ENCODE results near the gene PAQR9.
"Not testable (repeated sequence)": the region's sequence is repeated elsewhere in the genome, so short reads cannot be mapped to it uniquely, and the experiment has no call there.

PAQR9 gene

GRCh38 chr3:142998439-142998838 is 35.0 kb upstream of the PAQR9 start:
- no peaks in the 10 kb centered on the region for H3K27me3 ChIP-seq (ENCODE audit: insufficient read depth, low read length)
- H3K4me3 ChIP-seq (ENCODE audit: low read length): no peak overlapping the region
- H3K9me3 ChIP-seq (ENCODE audit: insufficient read depth, low read depth, low read length): no peaks in the 10 kb centered on the region
- no peaks in the 10 kb centered on the region for H3K36me3 ChIP-seq (ENCODE audit: insufficient read depth, low read depth, low read length)
- no peak overlapping the region for H3K27ac ChIP-seq (ENCODE audit: low read length)
- H3K4me1 ChIP-seq (ENCODE audit: insufficient read depth, low read length): 0 out of 2 replicates have a peak, but pooled peaks cover 3% of the 10 kb centered on the region
- no peak overlapping the region for H3K9ac ChIP-seq (ENCODE audit: low read depth, low read length)

- H3K27me3 ChIP-seq (ENCODE audit: insufficient read depth, low read length): no peaks in the 10 kb centered on the region
- no peaks in the 10 kb centered on the region for H3K9me3 ChIP-seq (ENCODE audit: insufficient read depth, low read depth, low read length)
- H3K4me1 ChIP-seq (ENCODE audit: insufficient read depth, low read length): 0 out of 2 replicates have a peak, but pooled peaks cover 3% of the 10 kb centered on the region
- no peak overlapping the region for H3K9ac ChIP-seq (ENCODE audit: low read depth, low read length)
- H3K27ac ChIP-seq (ENCODE audit: low read length): no peak overlapping the region
- H3K4me3 ChIP-seq (ENCODE audit: low read length): no peak overlapping the region
- no peaks in the 10 kb centered on the region for H3K36me3 ChIP-seq (ENCODE audit: insufficient read depth, low read depth, low read length)
Observed at GRCh38 chr3:142997330-142997729, 33.9 kb upstream of the PAQR9 start.

- Histone ChIP-seq H3K4me1 (ENCODE audit: insufficient read depth, low read length) (no peaks in the 10 kb centered on the region), H3K36me3 (ENCODE audit: insufficient read depth, low read depth, low read length) (no peaks in the 10 kb centered on the region), H3K27ac (ENCODE audit: low read length) (no peak overlapping the region), H3K27me3 (ENCODE audit: insufficient read depth, low read length) (no peaks in the 10 kb centered on the region), H3K4me3 (ENCODE audit: low read length) (no peak overlapping the region), H3K9ac (ENCODE audit: low read depth, low read length) (no peak overlapping the region), H3K9me3 (ENCODE audit: insufficient read depth, low read depth, low read length) (no peaks in the 10 kb centered on the region)
Observed at GRCh38 chr3:142993958-142994442, 30.5 kb upstream of the PAQR9 start.

- no peak overlapping the region for H3K9ac ChIP-seq (ENCODE audit: low read depth, low read length)
- no peak overlapping the region for H3K27ac ChIP-seq (ENCODE audit: low read length)
Observed at GRCh38 chr3:142992323-142992722, 28.8 kb upstream of the PAQR9 start.

GRCh38 chr3:142990721-142991120 is 27.2 kb upstream of the PAQR9 start:
- no peaks in the 10 kb centered on the region for H3K9me3 ChIP-seq (ENCODE audit: insufficient read depth, low read depth, low read length)
- H3K4me3 ChIP-seq (ENCODE audit: low read length): no peak overlapping the region
- no peaks in the 10 kb centered on the region for H3K36me3 ChIP-seq (ENCODE audit: insufficient read depth, low read depth, low read length)
- no peaks in the 10 kb centered on the region for H3K4me1 ChIP-seq (ENCODE audit: insufficient read depth, low read length)
- H3K27ac ChIP-seq (ENCODE audit: low read length): no peak overlapping the region
- no peak overlapping the region for H3K9ac ChIP-seq (ENCODE audit: low read depth, low read length)
- no peaks in the 10 kb centered on the region for H3K27me3 ChIP-seq (ENCODE audit: insufficient read depth, low read length)

More at GRCh38 chr3:142992323-142992722, 28.8 kb upstream of the PAQR9 start:
- Histone ChIP-seq H3K9me3 (ENCODE audit: insufficient read depth, low read depth, low read length) (no peaks in the 10 kb centered on the region), H3K4me3 (ENCODE audit: low read length) (no peak overlapping the region), H3K27me3 (ENCODE audit: insufficient read depth, low read length) (no peaks in the 10 kb centered on the region), H3K36me3 (ENCODE audit: insufficient read depth, low read depth, low read length) (no peaks in the 10 kb centered on the region), H3K4me1 (ENCODE audit: insufficient read depth, low read length) (no peaks in the 10 kb centered on the region)

GRCh38 chr3:142988826-142989225 is 25.4 kb upstream of the PAQR9 start:
- H3K9ac ChIP-seq (ENCODE audit: low read depth, low read length); H3K9me3 ChIP-seq (ENCODE audit: insufficient read depth, low read depth, low read length); H3K27ac ChIP-seq (ENCODE audit: low read length); H3K36me3 ChIP-seq (ENCODE audit: insufficient read depth, low read depth, low read length); H3K4me1 ChIP-seq (ENCODE audit: insufficient read depth, low read length); H3K27me3 ChIP-seq (ENCODE audit: insufficient read depth, low read length); H3K4me3 ChIP-seq (ENCODE audit: low read length): not testable (repeated sequence)

GRCh38 chr3:142988221-142988620 is 24.7 kb upstream of the PAQR9 start:
- not testable (repeated sequence) for H3K27ac ChIP-seq (ENCODE audit: low read length); H3K9ac ChIP-seq (ENCODE audit: low read depth, low read length); H3K36me3 ChIP-seq (ENCODE audit: insufficient read depth, low read depth, low read length); H3K4me1 ChIP-seq (ENCODE audit: insufficient read depth, low read length); H3K27me3 ChIP-seq (ENCODE audit: insufficient read depth, low read length); H3K9me3 ChIP-seq (ENCODE audit: insufficient read depth, low read depth, low read length); H3K4me3 ChIP-seq (ENCODE audit: low read length)

GRCh38 chr3:142987707-142988106 is 24.2 kb upstream of the PAQR9 start:
- H3K27me3 ChIP-seq (ENCODE audit: insufficient read depth, low read length): no peaks in the 10 kb centered on the region
- no peaks in the 10 kb centered on the region for H3K9me3 ChIP-seq (ENCODE audit: insufficient read depth, low read depth, low read length)
- no peaks in the 10 kb centered on the region for H3K36me3 ChIP-seq (ENCODE audit: insufficient read depth, low read depth, low read length)
- no peak overlapping the region for H3K4me3 ChIP-seq (ENCODE audit: low read length)
- no peak overlapping the region for H3K27ac ChIP-seq (ENCODE audit: low read length)
- H3K9ac ChIP-seq (ENCODE audit: low read depth, low read length): no peak overlapping the region
- no peaks in the 10 kb centered on the region for H3K4me1 ChIP-seq (ENCODE audit: insufficient read depth, low read length)

GRCh38 chr3:142987080-142987700 is 23.7 kb upstream of the PAQR9 start:
- Histone ChIP-seq H3K36me3 (ENCODE audit: insufficient read depth, low read depth, low read length) (no peaks in the 10 kb centered on the region), H3K4me1 (ENCODE audit: insufficient read depth, low read length) (no peaks in the 10 kb centered on the region), H3K27ac (ENCODE audit: low read length) (no peak overlapping the region), H3K9me3 (ENCODE audit: insufficient read depth, low read depth, low read length) (no peaks in the 10 kb centered on the region), H3K9ac (ENCODE audit: low read depth, low read length) (no peak overlapping the region), H3K4me3 (ENCODE audit: low read length) (no peak overlapping the region), H3K27me3 (ENCODE audit: insufficient read depth, low read length) (no peaks in the 10 kb centered on the region)

- peaks cover 6% of the 10 kb centered on the region; the same call in 1 of the 2 replicates for H3K4me1 ChIP-seq (ENCODE audit: insufficient read depth, low read length)
- no peaks in the 10 kb centered on the region for H3K36me3 ChIP-seq (ENCODE audit: insufficient read depth, low read depth, low read length)
- no peak overlapping the region for H3K9ac ChIP-seq (ENCODE audit: low read depth, low read length)
- H3K27me3 ChIP-seq (ENCODE audit: insufficient read depth, low read length): no peaks in the 10 kb centered on the region
- no peak overlapping the region for H3K4me3 ChIP-seq (ENCODE audit: low read length)
- H3K27ac ChIP-seq (ENCODE audit: low read length): no peak overlapping the region
- H3K9me3 ChIP-seq (ENCODE audit: insufficient read depth, low read depth, low read length): no peaks in the 10 kb centered on the region
Observed at GRCh38 chr3:142984255-142984654, 20.8 kb upstream of the PAQR9 start.

- no peak overlapping the region for H3K27ac ChIP-seq (ENCODE audit: low read length)
Observed at GRCh38 chr3:142983318-142983717, 19.8 kb upstream of the PAQR9 start.

GRCh38 chr3:142982038-142982773 is 18.7 kb upstream of the PAQR9 start:
- H3K9ac ChIP-seq (ENCODE audit: low read depth, low read length): peak overlapping the region; percentile 23; the same call in 1 of the 2 replicates
- peaks cover 6% of the 10 kb centered on the region; the same call in 1 of the 2 replicates for H3K4me1 ChIP-seq (ENCODE audit: insufficient read depth, low read length)
- H3K36me3 ChIP-seq (ENCODE audit: insufficient read depth, low read depth, low read length): no peaks in the 10 kb centered on the region
- H3K27ac ChIP-seq (ENCODE audit: low read length): no peak overlapping the region
- H3K27me3 ChIP-seq (ENCODE audit: insufficient read depth, low read length): no peaks in the 10 kb centered on the region
- H3K4me3 ChIP-seq (ENCODE audit: low read length): peak overlapping the region; percentile 5; the same call in 1 of the 2 replicates
- no peaks in the 10 kb centered on the region for H3K9me3 ChIP-seq (ENCODE audit: insufficient read depth, low read depth, low read length)

More at GRCh38 chr3:142983318-142983717, 19.8 kb upstream of the PAQR9 start:
- H3K4me3 ChIP-seq (ENCODE audit: low read length): no peak overlapping the region
- H3K4me1 ChIP-seq (ENCODE audit: insufficient read depth, low read length): peaks cover 6% of the 10 kb centered on the region; the same call in 1 of the 2 replicates
- H3K36me3 ChIP-seq (ENCODE audit: insufficient read depth, low read depth, low read length): no peaks in the 10 kb centered on the region
- H3K9me3 ChIP-seq (ENCODE audit: insufficient read depth, low read depth, low read length): no peaks in the 10 kb centered on the region
- no peak overlapping the region for H3K9ac ChIP-seq (ENCODE audit: low read depth, low read length)
- no peaks in the 10 kb centered on the region for H3K27me3 ChIP-seq (ENCODE audit: insufficient read depth, low read length)

All from iPS-20b (cell line).